ENCODE data around the gene CHRNA5. TPM values are rescaled to one million over a fixed set of nuclear protein-coding genes. Genes with fewer than 3 reads are reported as not detected.

Gene CHRNA5
- total and polyA plus RNA-seq, 2 experiments from 2014 or later, result 0.24 to 1.3 TPM

DNA sequence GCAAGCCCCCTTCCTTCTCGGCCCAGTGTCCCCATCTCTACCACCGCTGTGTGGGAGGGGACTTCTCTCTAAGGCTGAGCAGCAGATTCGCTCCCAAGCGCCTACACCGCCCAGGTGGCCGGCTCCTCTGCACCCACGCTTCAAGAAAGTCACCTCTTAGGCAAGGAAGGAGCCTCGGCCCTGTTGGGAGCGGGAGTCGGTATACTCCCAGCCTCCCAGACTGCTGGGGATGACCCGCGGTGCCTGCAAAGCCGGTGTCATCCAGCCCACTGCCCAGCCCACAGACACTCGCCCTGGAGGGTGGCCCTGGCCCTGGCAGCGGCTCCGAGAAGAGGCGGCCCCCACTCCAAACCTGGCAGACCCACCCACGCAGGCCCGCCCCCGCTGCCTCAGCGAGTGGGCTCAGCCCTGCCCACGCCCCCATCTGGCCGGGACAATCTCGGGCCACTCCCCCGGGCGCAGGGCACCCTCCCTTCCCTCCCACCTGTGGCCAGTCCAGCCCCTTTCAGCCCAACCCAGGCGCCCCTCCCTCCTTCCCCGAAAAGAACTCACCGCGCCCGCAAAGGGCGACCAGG lies 75.3 kb downstream of the CHRNA5 start:
- TF ChIP-seq EZH2phosphoT487 (IDR thresholded peaks at IDR 0.05; ENCODE audit: insufficient read depth, low read depth) (no peak), EZH2 (IDR thresholded peaks at IDR 0.05; ENCODE audit: insufficient read depth, poor library complexity, severe bottlenecking) (no peak)
- Histone ChIP-seq H3K36me3 (ENCODE audit: low read depth) (no peaks in the 10 kb centered on the region), H3K4me1 (ENCODE audit: insufficient read depth) (no peaks in the 10 kb centered on the region), H3K4me2 (ENCODE audit: unreplicated experiment) (no peak overlapping the region), H3K9me3 (ENCODE audit: low read depth) (no peaks in the 10 kb centered on the region), H4K20me1 (ENCODE audit: insufficient read depth) (no peaks in the 10 kb centered on the region), H3K4me3 (peak overlapping the region; percentile 31; the same call in 1 of the 2 replicates), H3F3A (ENCODE audit: insufficient read depth) (no peaks in the 10 kb centered on the region), H3K27ac (no peak overlapping the region), H3K9ac (no peak overlapping the region), H3K9me2 (ENCODE audit: insufficient read depth) (no peaks in the 10 kb centered on the region), H3K79me2 (ENCODE audit: insufficient read depth) (no peaks in the 10 kb centered on the region), H3K27me3 (replicated peaks; ENCODE audit: insufficient read depth) (peaks cover 14% of the 10 kb centered on the region), H2AFZ (no peak overlapping the region; the same call in 1 of the 2 replicates)
- in situ Hi-C loops (cut with MboI), result no loop called here
- WGBS, 2 experiments (ENCODE audit: low coverage in 1 of 2, low lambda C conversion rate in 2 of 2, missing lambda C conversion rate in 2 of 2), result 17 to 27% methylated on average over 18 to 32 of the region's 32 CpGs
- no peak for DNase-seq

DNA sequence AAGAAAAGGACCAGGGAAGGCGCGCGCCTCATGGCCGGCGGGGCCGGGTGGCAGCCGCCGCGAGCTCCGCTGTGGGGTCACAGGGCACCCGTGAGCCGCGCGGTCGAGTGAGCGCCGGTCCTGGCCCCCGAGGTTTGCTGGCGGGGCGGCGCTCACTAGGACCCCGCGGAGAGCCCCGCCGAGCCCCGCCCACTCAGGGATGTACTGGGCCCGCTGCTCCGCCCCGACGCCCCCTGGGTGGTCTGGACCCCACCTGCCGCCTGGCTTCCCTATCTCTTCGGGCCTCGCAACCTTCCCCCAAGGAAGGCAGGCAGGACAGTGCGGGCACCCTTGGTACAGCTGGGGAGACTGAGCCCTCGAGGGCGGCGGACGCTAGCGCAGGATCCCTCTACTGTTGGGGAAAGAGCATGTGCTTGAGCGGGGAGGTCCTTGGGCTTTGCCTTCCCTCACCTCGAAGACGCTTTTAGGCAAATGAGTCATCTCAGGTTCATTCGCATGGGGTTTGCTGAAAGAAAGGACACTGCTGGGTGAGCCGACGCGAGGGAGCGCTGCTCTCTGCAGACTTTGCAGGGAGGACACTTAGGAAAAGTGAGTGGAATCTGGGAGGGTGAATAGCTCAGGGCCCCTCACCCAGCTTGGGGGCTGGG lies 75.9 kb downstream of the CHRNA5 start, which contains the start of gene CHRNB4:
Gene CHRNB4, minus strand, starts transcription at position 109 of the 647 bp plus-strand sequence. Its CDS starts 77 bp downstream, at position 32.
- 28% methylated on average over 29 to 40 of the region's 47 CpGs for WGBS, 2 experiments (ENCODE audit: low coverage in 1 of 2, low lambda C conversion rate in 2 of 2, missing lambda C conversion rate in 2 of 2)
- H3K27me3 ChIP-seq (replicated peaks; ENCODE audit: insufficient read depth), result peaks cover 14% of the 10 kb centered on the region
- in situ Hi-C loops (cut with MboI), result no loop called here
- no peaks in the 10 kb centered on the region for H3K4me1 ChIP-seq (ENCODE audit: insufficient read depth)
- peak; percentile 10 for DNase-seq
- no peak within 1 kb of the TSS for H3K4me2 ChIP-seq (ENCODE audit: unreplicated experiment)
- no peaks in the 10 kb centered on the region for H4K20me1 ChIP-seq (ENCODE audit: insufficient read depth)
- H3K9ac ChIP-seq, result no peak within 1 kb of the TSS
- no peaks in the 10 kb centered on the region for H3K9me3 ChIP-seq (ENCODE audit: low read depth)
- TF ChIP-seq EZH2 (IDR thresholded peaks at IDR 0.05; ENCODE audit: insufficient read depth, poor library complexity, severe bottlenecking) (no peak), EZH2phosphoT487 (IDR thresholded peaks at IDR 0.05; ENCODE audit: insufficient read depth, low read depth) (no peak)
- no peak within 1 kb of the TSS; the same call in 1 of the 2 replicates for H2AFZ ChIP-seq
- H3K36me3 ChIP-seq (ENCODE audit: low read depth), result no peaks in the 10 kb centered on the region
- H3F3A ChIP-seq (ENCODE audit: insufficient read depth), result no peaks in the 10 kb centered on the region
- no peaks in the 10 kb centered on the region for H3K9me2 ChIP-seq (ENCODE audit: insufficient read depth)
- peak within 1 kb of the TSS; percentile 31; the same call in 1 of the 2 replicates for H3K4me3 ChIP-seq
- no peaks in the 10 kb centered on the region for H3K79me2 ChIP-seq (ENCODE audit: insufficient read depth)
- H3K27ac ChIP-seq, result no peak within 1 kb of the TSS

DNA sequence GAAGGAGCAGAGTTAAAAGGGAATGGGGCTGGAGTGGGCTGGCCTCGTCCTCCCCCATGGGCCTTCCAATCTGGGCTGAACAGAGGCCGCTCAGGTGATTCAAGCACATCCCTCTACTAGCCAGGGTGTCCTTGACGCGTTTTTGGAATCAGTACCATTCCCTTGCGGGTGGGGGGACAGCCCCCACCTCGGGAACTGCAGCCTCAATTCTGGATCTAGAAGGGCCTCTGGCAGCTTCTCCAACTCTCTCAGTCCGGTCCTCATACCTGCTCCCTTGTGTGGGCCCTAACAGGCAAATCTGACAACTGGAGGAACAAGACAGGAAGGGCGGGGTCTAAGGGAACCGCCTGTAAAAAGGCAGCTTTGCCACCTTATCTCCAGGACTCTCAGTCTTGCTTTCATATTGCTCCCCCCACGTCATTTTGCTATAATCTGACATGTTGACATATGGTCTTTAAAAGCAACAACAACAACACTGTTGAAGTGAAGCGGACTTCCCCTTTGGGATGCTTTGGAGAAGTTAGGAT lies 76.5 kb downstream of the CHRNA5 start:
- no peaks in the 10 kb centered on the region for H3K4me1 ChIP-seq (ENCODE audit: insufficient read depth)
- no peaks in the 10 kb centered on the region for H3F3A ChIP-seq (ENCODE audit: insufficient read depth)
- no peaks in the 10 kb centered on the region for H3K36me3 ChIP-seq (ENCODE audit: low read depth)
- H3K9ac ChIP-seq, result no peak overlapping the region
- no peak overlapping the region for H3K4me2 ChIP-seq (ENCODE audit: unreplicated experiment)
- TF ChIP-seq EZH2phosphoT487 (IDR thresholded peaks at IDR 0.05; ENCODE audit: insufficient read depth, low read depth) (no peak), EZH2 (IDR thresholded peaks at IDR 0.05; ENCODE audit: insufficient read depth, poor library complexity, severe bottlenecking) (no peak)
- no peak overlapping the region for H3K4me3 ChIP-seq
- peaks cover 14% of the 10 kb centered on the region for H3K27me3 ChIP-seq (replicated peaks; ENCODE audit: insufficient read depth)
- no peaks in the 10 kb centered on the region for H3K9me2 ChIP-seq (ENCODE audit: insufficient read depth)
- H3K79me2 ChIP-seq (ENCODE audit: insufficient read depth), result no peaks in the 10 kb centered on the region
- H2AFZ ChIP-seq, result no peak overlapping the region
- no peaks in the 10 kb centered on the region for H4K20me1 ChIP-seq (ENCODE audit: insufficient read depth)
- no peak for DNase-seq
- 76 to 82% methylated on average over 11 of the region's 11 CpGs for WGBS, 2 experiments (ENCODE audit: low coverage in 1 of 2, low lambda C conversion rate in 2 of 2, missing lambda C conversion rate in 2 of 2)
- H3K27ac ChIP-seq, result no peak overlapping the region
- in situ Hi-C loops (cut with MboI), result no loop called here
- H3K9me3 ChIP-seq (ENCODE audit: low read depth), result no peaks in the 10 kb centered on the region

DNA sequence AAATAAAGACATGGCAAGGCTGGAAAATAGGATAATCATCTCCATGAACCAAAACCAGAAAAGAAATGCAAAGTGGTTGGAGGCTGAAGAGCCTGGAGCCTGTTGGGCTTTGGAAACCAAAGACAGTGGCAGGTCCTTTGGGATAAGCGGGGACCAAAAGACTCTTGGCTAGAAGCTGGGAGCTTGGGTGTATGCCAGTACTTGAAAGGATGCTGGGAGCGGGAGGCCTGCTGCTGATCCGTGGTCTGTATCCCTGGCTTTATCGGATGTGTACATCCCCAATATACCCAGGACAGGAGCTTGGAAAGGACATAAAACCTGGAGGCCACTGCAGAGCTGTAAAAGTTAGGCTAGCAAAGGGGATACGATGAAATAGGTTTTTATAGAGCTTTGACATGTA lies 77.0 kb downstream of the CHRNA5 start:
- no peaks in the 10 kb centered on the region for H3K9me2 ChIP-seq (ENCODE audit: insufficient read depth)
- H3K9me3 ChIP-seq (ENCODE audit: low read depth), result no peaks in the 10 kb centered on the region
- no peak overlapping the region for H3K27ac ChIP-seq
- WGBS, 2 experiments (ENCODE audit: low coverage in 1 of 2, low lambda C conversion rate in 2 of 2, missing lambda C conversion rate in 2 of 2), result 87 to 92% methylated on average over 5 of the region's 5 CpGs
- H3K27me3 ChIP-seq (replicated peaks; ENCODE audit: insufficient read depth), result peaks cover 14% of the 10 kb centered on the region
- no peaks in the 10 kb centered on the region for H3K79me2 ChIP-seq (ENCODE audit: insufficient read depth)
- H3F3A ChIP-seq (ENCODE audit: insufficient read depth), result no peaks in the 10 kb centered on the region
- no peak overlapping the region for H2AFZ ChIP-seq
- H3K36me3 ChIP-seq (ENCODE audit: low read depth), result no peaks in the 10 kb centered on the region
- TF ChIP-seq EZH2 (IDR thresholded peaks at IDR 0.05; ENCODE audit: insufficient read depth, poor library complexity, severe bottlenecking) (no peak), EZH2phosphoT487 (IDR thresholded peaks at IDR 0.05; ENCODE audit: insufficient read depth, low read depth) (no peak)
- no peaks in the 10 kb centered on the region for H3K4me1 ChIP-seq (ENCODE audit: insufficient read depth)
- H3K4me3 ChIP-seq, result no peak overlapping the region
- no peak overlapping the region for H3K4me2 ChIP-seq (ENCODE audit: unreplicated experiment)
- H3K9ac ChIP-seq, result no peak overlapping the region
- in situ Hi-C loops (cut with MboI), result no loop called here
- no peak for DNase-seq
- H4K20me1 ChIP-seq (ENCODE audit: insufficient read depth), result no peaks in the 10 kb centered on the region

Small RNA genes within 50 kb of the gene (small RNA-seq; reads per million reads assigned to genes)
- gene AC067863.2 (ENCODE audit: low read depth, low replicate concordance), result not detected

Other genes starting within 250 kb of the CHRNA5 start
- not detected in 2 replicates for gene CRABP1, start 225.2 kb upstream of the CHRNA5 start, total RNA-seq (2014; rRNA removed; shearing (Covaris generic))
- not detected in 2 replicates for gene CRABP1, start 225.2 kb upstream of the CHRNA5 start, polyA plus RNA-seq (2016; fragmentation: Nextera tagmentation; extraction: Ambion mirVana)
- 12.9 and 18.0 TPM in 2 replicates for gene IREB2, start 127.3 kb upstream of the CHRNA5 start, total RNA-seq (2014; rRNA removed; shearing (Covaris generic))
- 11.8 and 13.1 TPM in 2 replicates for gene IREB2, start 127.3 kb upstream of the CHRNA5 start, polyA plus RNA-seq (2016; fragmentation: Nextera tagmentation; extraction: Ambion mirVana)
- gene HYKK, start 57.9 kb upstream of the CHRNA5 start, total RNA-seq (2014; rRNA removed; shearing (Covaris generic)), result 3.2 and 3.9 TPM in 2 replicates
- gene HYKK, start 57.9 kb upstream of the CHRNA5 start, polyA plus RNA-seq (2016; fragmentation: Nextera tagmentation; extraction: Ambion mirVana), result 2.1 and 2.4 TPM in 2 replicates
- gene PSMA4, start 25.1 kb upstream of the CHRNA5 start, total RNA-seq (2014; rRNA removed; shearing (Covaris generic)), result 177 and 201 TPM in 2 replicates
- gene PSMA4, start 25.1 kb upstream of the CHRNA5 start, polyA plus RNA-seq (2016; fragmentation: Nextera tagmentation; extraction: Ambion mirVana), result 246 and 250 TPM in 2 replicates
- gene CHRNA3, start 55.5 kb downstream of the CHRNA5 start, total RNA-seq (2014; rRNA removed; shearing (Covaris generic)), result not detected in 2 replicates
- gene CHRNA3, start 55.5 kb downstream of the CHRNA5 start, polyA plus RNA-seq (2016; fragmentation: Nextera tagmentation; extraction: Ambion mirVana), result not detected in 2 replicates
- gene CHRNB4, start 75.7 kb downstream of the CHRNA5 start, total RNA-seq (2014; rRNA removed; shearing (Covaris generic)), result not detected in 2 replicates
- not detected in 2 replicates for gene CHRNB4, start 75.7 kb downstream of the CHRNA5 start, polyA plus RNA-seq (2016; fragmentation: Nextera tagmentation; extraction: Ambion mirVana)
- 2.4 and 4.8 TPM in 2 replicates for gene ADAMTS7, start 245.9 kb downstream of the CHRNA5 start, total RNA-seq (2014; rRNA removed; shearing (Covaris generic))
- 0.70 and 0.89 TPM in 2 replicates for gene ADAMTS7, start 245.9 kb downstream of the CHRNA5 start, polyA plus RNA-seq (2016; fragmentation: Nextera tagmentation; extraction: Ambion mirVana)